Neuronal stem cell (in vitro differentiated cells): ENCODE results near the gene CHST12.

Experiments used
- DNase-seq: peaks from one replicate; pipeline ENCODE4 v3.0.0-alpha.2; 2013; ENCODE audit warnings: low spot score
- H2AFZ ChIP-seq: one replicate; pipeline ENCODE4 v1.6.1; 2013; ENCODE audit warnings: mild to moderate bottlenecking, low read length, inconsistent platforms
- H2AK5ac ChIP-seq: 2 replicates; pipeline ENCODE4 v1.6.1; 2013; ENCODE audit warnings: low read depth, mild to moderate bottlenecking, inconsistent platforms, low read length, moderate library complexity, mixed read lengths
- H2BK120ac ChIP-seq: 2 replicates; pipeline ENCODE4 v1.6.1; 2013; ENCODE audit warnings: low read depth, mild to moderate bottlenecking, inconsistent platforms, low read length, moderate library complexity, mixed read lengths
- H2BK12ac ChIP-seq: one replicate; pipeline ENCODE4 v1.6.1; 2013; ENCODE audit warnings: low read length, inconsistent platforms
- H2BK15ac ChIP-seq: 2 replicates; pipeline ENCODE4 v1.6.1; 2013; ENCODE audit warnings: mild to moderate bottlenecking, low read length, inconsistent platforms, mixed read lengths
- H2BK5ac ChIP-seq: one replicate; pipeline ENCODE4 v1.6.1; 2013; ENCODE audit warnings: inconsistent platforms, mild to moderate bottlenecking, low read length, moderate library complexity
- H3K14ac ChIP-seq: one replicate; pipeline ENCODE4 v1.6.1; 2013; ENCODE audit warnings: low read length, inconsistent platforms
- H3K18ac ChIP-seq: 2 replicates; pipeline ENCODE4 v1.6.1; 2013; ENCODE audit warnings: low read length, inconsistent platforms
- H3K23ac ChIP-seq: 2 replicates; pipeline ENCODE4 v1.6.1; 2013; ENCODE audit warnings: low read depth, mild to moderate bottlenecking, mixed read lengths, low read length, inconsistent platforms; ENCODE audit not compliant: poor library complexity
- H3K27ac ChIP-seq: replicated peaks from 3 replicates; pipeline ENCODE4 v1.5.1; 2013; ENCODE audit warnings: low read length, inconsistent platforms
- H3K27me3 ChIP-seq, 3 experiments: 2 replicates each; pipeline ENCODE4 v1.6.1; 2013; ENCODE audit warnings: low read length in 3 of 3, mild to moderate bottlenecking in 2 of 3, inconsistent platforms in 1 of 3, low read depth in 1 of 3, mixed read lengths in 1 of 3, moderate library complexity in 1 of 3; ENCODE audit not compliant: control insufficient read depth in 3 of 3, insufficient read depth in 3 of 3
- H3K36me3 ChIP-seq, 2 donors: replicated peaks in 1 of 2; 2 replicates each; pipeline ENCODE4 v1.6.1; 2013; ENCODE audit warnings: low read length in 2 of 2; ENCODE audit not compliant: control insufficient read depth in 2 of 2, insufficient read depth in 2 of 2
- H3K4ac ChIP-seq: 2 replicates; pipeline ENCODE4 v1.6.1; 2013; ENCODE audit warnings: inconsistent platforms, mild to moderate bottlenecking, low read length, moderate library complexity
- H3K4me1 ChIP-seq, 2 donors: 1 replicate in 1 of 2; 2 replicates in 1 of 2; pipeline ENCODE4 v1.6.1; 2013; ENCODE audit warnings: low read length in 2 of 2, low read depth in 1 of 2; ENCODE audit not compliant: control insufficient read depth in 2 of 2, insufficient read depth in 1 of 2
- H3K4me2 ChIP-seq: one replicate; pipeline ENCODE4 v1.6.1; 2013; ENCODE audit warnings: mild to moderate bottlenecking, low read length, inconsistent platforms; ENCODE audit not compliant: insufficient read depth, poor library complexity, severe bottlenecking
- H3K4me3 ChIP-seq, 2 donors: 2 replicates each; pipeline ENCODE4 v1.5.1; 2013; ENCODE audit warnings: low read length in 2 of 2, mild to moderate bottlenecking in 2 of 2, inconsistent platforms in 1 of 2, moderate library complexity in 1 of 2
- H3K79me1 ChIP-seq: one replicate; pipeline ENCODE4 v1.6.1; 2013; ENCODE audit warnings: low read depth, mild to moderate bottlenecking, inconsistent platforms, low read length, moderate library complexity
- H3K9ac ChIP-seq: one replicate; pipeline ENCODE4 v1.6.1; 2013; ENCODE audit warnings: mild to moderate bottlenecking, low read depth, low read length, inconsistent platforms; ENCODE audit not compliant: poor library complexity
- H3K9me3 ChIP-seq, 2 donors: replicated peaks in 1 of 2; 2 replicates each; pipeline versions ENCODE3 to v1.6.1; 2013; ENCODE audit warnings: low read length in 2 of 2, mild to moderate bottlenecking in 2 of 2, inconsistent platforms in 1 of 2, low read depth in 1 of 2, mixed read lengths in 1 of 2, moderate library complexity in 1 of 2; ENCODE audit not compliant: control insufficient read depth in 2 of 2, insufficient read depth in 1 of 2
- H4K8ac ChIP-seq: one replicate; pipeline ENCODE4 v1.6.1; 2013; ENCODE audit warnings: low read depth, mild to moderate bottlenecking, inconsistent platforms, low read length, moderate library complexity
- H4K91ac ChIP-seq: one replicate; pipeline ENCODE4 v1.6.1; 2013; ENCODE audit warnings: low read length, low read depth, mild to moderate bottlenecking, inconsistent platforms; ENCODE audit not compliant: poor library complexity
- WGBS, 2 donors: extraction: QIAGEN DNeasy Blood & Tissue Kit; methylation state at CpG; one replicate each; pipeline ENCODE4 v1.1.7; 2013; ENCODE audit warnings: missing lambda C conversion rate in 2 of 2, mixed read lengths in 1 of 2; ENCODE audit not compliant: insufficient read length in 2 of 2, insufficient replicate concordance in 1 of 2; ENCODE audit errors: extremely low coverage in 2 of 2; 5-methylcytosine and 5-hydroxymethylcytosine counted together

Gene CHST12

GRCh38 chr7:2373646-2374045, 29.8 kb upstream of the CHST12 start:
- H3K9ac ChIP-seq, result no peak overlapping the region
- no peak overlapping the region for H2BK5ac ChIP-seq
- H3K4me2 ChIP-seq, result peak overlapping the region; percentile 18
- no peak overlapping the region for H3K4ac ChIP-seq
- no peaks in the 10 kb centered on the region for H3K27me3 ChIP-seq
- H3K36me3 ChIP-seq, result peaks cover 78 to 93% of the 10 kb centered on the region in 2 donors
- H2BK120ac ChIP-seq, result no peak overlapping the region
- H3K9me3 ChIP-seq, result no peaks in the 10 kb centered on the region
- no peak overlapping the region for H3K23ac ChIP-seq
- no peak for DNase-seq
- H3K79me1 ChIP-seq, result peaks cover 17% of the 10 kb centered on the region
- no peak overlapping the region for H3K27ac ChIP-seq
- no peak overlapping the region for H2AFZ ChIP-seq
- H4K91ac ChIP-seq, result no peak overlapping the region
- no peak overlapping the region for H3K14ac ChIP-seq
- H2BK12ac ChIP-seq, result no peak overlapping the region
- H3K18ac ChIP-seq, result no peak overlapping the region
- no CpG with 5 or more reads among the region's 7 CpGs for WGBS, 2 donors
- H4K8ac ChIP-seq, result no peak overlapping the region
- no peak overlapping the region for H3K4me3 ChIP-seq
- no peak overlapping the region for H2AK5ac ChIP-seq
- no peaks in the 10 kb centered on the region for H3K4me1 ChIP-seq
- no peak overlapping the region for H2BK15ac ChIP-seq

- Histone ChIP-seq H3K36me3 (peaks cover 78 to 93% of the 10 kb centered on the region in 2 donors), H3K4me1 (no peaks in the 10 kb centered on the region), H4K91ac (no peak overlapping the region), H3K79me1 (peaks cover 17% of the 10 kb centered on the region), H3K4me2 (no peak overlapping the region), H3K27me3 (no peaks in the 10 kb centered on the region), H4K8ac (no peak overlapping the region), H2BK15ac (no peak overlapping the region), H3K9ac (no peak overlapping the region), H3K23ac (no peak overlapping the region), H3K4ac (no peak overlapping the region), H2BK12ac (no peak overlapping the region), H2BK120ac (no peak overlapping the region), H3K4me3 (no peak overlapping the region), H3K27ac (no peak overlapping the region), H2AFZ (no peak overlapping the region), H3K18ac (no peak overlapping the region), H2BK5ac (no peak overlapping the region), H2AK5ac (no peak overlapping the region), H3K9me3 (no peaks in the 10 kb centered on the region), H3K14ac (no peak overlapping the region)
- DNase-seq, result no peak
- WGBS, 2 donors, result no CpG with 5 or more reads among the region's 18 CpGs
Measured at GRCh38 chr7:2374401-2374800, 29.0 kb upstream of the CHST12 start.

GRCh38 chr7:2374830-2375728, 28.3 kb upstream of the CHST12 start:
- H3K27me3 ChIP-seq, result no peaks in the 10 kb centered on the region
- no peak overlapping the region for H3K9ac ChIP-seq
- WGBS, 2 donors, result no CpG with 5 or more reads among the region's 26 CpGs
- peaks cover 20% of the 10 kb centered on the region for H3K79me1 ChIP-seq
- no peak overlapping the region for H3K27ac ChIP-seq
- no peaks in the 10 kb centered on the region for H3K4me1 ChIP-seq
- no peak overlapping the region for H2BK15ac ChIP-seq
- H3K4ac ChIP-seq, result no peak overlapping the region
- H2BK5ac ChIP-seq, result no peak overlapping the region
- H3K14ac ChIP-seq, result no peak overlapping the region
- no peak overlapping the region for H2BK12ac ChIP-seq
- H3K9me3 ChIP-seq, result no peaks in the 10 kb centered on the region
- no peak overlapping the region for H2BK120ac ChIP-seq
- no peak overlapping the region for H3K4me2 ChIP-seq
- H3K23ac ChIP-seq, result no peak overlapping the region
- no peak overlapping the region for H2AFZ ChIP-seq
- no peak overlapping the region for H3K18ac ChIP-seq
- peaks cover 79 to 93% of the 10 kb centered on the region in 2 donors for H3K36me3 ChIP-seq
- no peak overlapping the region for H2AK5ac ChIP-seq
- peak overlapping the region in 1 of 2 donors; percentile 40 for H3K4me3 ChIP-seq
- H4K8ac ChIP-seq, result no peak overlapping the region
- DNase-seq, result no peak
- H4K91ac ChIP-seq, result no peak overlapping the region

- H3K27me3 ChIP-seq, result no peaks in the 10 kb centered on the region
- no peak for DNase-seq
- no peaks in the 10 kb centered on the region for H3K4me1 ChIP-seq
- no CpG with 5 or more reads among the region's 27 CpGs for WGBS, 2 donors
- no peak overlapping the region for H2BK12ac ChIP-seq
- H3K4me3 ChIP-seq, result no peak overlapping the region
- no peak overlapping the region for H2BK15ac ChIP-seq
- H4K8ac ChIP-seq, result peak overlapping the region; percentile 9
- peak overlapping the region; percentile 46 for H3K18ac ChIP-seq
- H2BK5ac ChIP-seq, result no peak overlapping the region
- H4K91ac ChIP-seq, result no peak overlapping the region
- H3K14ac ChIP-seq, result no peak overlapping the region
- H2AFZ ChIP-seq, result no peak overlapping the region
- H3K4ac ChIP-seq, result no peak overlapping the region
- H2AK5ac ChIP-seq, result no peak overlapping the region
- H2BK120ac ChIP-seq, result no peak overlapping the region
- peaks cover 17% of the 10 kb centered on the region for H3K79me1 ChIP-seq
- peaks cover 77 to 95% of the 10 kb centered on the region in 2 donors for H3K36me3 ChIP-seq
- no peak overlapping the region for H3K4me2 ChIP-seq
- no peaks in the 10 kb centered on the region for H3K9me3 ChIP-seq
- H3K23ac ChIP-seq, result no peak overlapping the region
- H3K9ac ChIP-seq, result peak overlapping the region; percentile 37
- H3K27ac ChIP-seq, result no peak overlapping the region
Measured at GRCh38 chr7:2376351-2377154, 26.9 kb upstream of the CHST12 start.
